ENCODE measurements around the gene LOXL4.

Gene LOXL4

DNA sequence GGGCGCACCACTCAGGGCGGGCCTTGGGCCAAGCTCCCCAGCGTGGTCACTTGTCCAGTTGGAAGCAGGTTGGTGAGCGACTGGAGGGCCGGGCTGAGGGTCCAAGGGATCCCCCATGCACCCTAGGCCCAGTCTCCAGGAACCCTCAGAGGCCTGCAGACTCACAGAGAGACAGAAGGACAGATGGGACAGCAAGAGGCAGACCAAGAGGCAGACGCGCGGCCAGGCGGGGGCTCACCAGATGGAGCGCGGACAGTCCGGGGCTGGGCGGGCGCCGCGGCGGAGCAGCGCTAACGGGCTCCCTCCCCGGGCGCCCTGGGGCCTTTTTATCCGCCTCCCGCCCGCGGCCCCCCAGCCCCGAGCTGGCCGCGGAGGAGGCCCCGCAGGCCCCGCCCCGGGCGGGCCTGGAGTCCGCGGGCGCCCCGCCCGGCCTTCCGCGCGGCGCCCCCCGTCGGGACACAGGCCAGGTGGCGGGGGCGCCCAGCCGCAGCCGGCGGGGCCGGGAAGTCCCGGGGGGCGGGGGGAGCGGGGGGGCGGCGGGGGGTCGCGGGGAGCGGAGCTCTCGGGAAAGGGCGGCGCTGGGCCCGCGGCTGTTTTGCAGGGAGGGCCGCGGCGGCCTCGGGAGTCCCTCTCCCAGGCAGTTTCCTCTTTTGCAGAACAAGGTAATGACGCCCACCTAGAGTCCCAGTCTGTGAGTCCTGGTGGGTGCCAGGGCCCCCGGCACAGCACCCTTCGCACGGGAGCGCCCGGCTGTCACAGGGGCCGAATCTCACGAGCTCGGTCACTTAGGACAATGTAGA lies at the start of gene LOXL4:
Gene LOXL4, minus strand, starts transcription at position 301 of the 800 bp plus-strand sequence. CDS start 5,175 bp downstream, outside the sequence.
- DNase-seq (ENCODE audit: low read depth in 2 of 2), result no peak

DNA sequence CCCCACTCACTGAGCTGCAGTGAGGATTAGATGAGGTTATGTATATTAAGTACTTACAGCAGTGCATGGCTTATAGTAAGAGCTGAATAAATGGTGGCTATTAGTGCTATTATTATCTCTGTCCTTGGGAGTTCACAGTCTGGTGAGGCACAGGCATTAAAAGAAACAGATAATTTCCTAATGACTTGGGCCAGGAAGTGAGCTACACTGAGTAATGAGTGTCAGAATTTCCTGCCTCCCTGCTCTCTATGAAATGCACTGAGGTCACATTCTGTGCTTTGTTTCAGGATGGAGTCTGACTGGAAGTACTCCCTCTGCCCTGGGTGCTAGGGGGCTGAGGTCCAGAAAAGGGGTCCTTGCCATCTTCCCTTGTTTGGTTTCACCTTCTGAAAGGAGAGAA lies 48.7 kb upstream of the LOXL4 start:
- DNase-seq (ENCODE audit: low read depth in 2 of 2), result no peak

DNA sequence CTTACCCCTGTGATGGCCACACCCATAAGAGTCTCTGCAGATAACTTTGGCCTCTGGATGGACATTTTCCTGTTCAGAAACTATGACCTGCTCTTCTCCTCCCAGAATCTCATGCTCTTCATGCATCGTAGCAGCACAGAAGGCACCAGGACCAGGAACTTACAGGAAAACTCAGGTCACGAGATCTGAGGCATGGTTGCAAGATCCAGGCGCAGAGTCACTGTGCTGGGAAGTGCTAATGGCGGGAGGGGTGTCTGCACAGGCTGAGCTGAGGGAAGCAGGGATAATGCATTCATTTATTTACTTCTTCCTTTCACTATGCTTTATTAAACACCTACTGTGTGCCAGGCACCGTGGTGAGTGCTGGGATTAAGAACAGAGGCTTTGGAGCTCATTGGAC lies 48.2 kb upstream of the LOXL4 start:
- no peak for DNase-seq (ENCODE audit: low read depth in 2 of 2)

DNA sequence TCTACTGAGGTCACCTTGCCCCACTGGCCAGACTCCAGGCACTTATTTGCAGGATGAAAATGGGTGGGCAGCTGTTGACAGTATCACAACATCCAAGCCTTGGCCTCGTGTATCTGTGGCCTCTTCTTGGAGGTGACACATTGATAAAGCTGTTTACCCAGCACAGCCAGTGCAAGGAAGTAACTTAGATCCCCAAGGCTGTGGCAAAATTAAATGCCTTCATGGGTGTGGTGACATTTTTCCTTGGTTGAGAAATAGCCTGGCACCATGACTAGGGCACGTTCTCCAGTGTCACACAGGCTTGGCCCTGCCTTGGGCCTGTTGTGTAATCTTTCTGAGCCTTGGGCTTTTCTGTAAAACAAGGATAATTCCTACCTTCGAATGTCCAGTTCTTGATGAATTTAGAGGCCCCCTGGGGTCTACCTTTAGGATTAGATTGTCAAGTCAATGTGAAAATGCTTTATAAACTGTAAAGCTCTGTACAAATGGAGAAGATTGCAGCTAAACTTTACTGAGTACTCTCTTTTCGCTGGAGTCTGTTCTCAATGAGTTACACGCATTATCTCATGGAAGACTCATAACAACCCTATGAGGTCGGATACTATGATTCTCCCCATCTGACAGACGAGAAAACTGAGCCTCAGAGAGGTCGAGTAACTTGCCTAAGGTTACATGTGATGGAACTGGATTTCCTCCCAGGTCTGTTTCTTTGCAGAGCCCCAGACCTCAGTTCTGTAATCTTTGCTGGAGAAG lies 46.7 kb upstream of the LOXL4 start:
- no peak for DNase-seq (ENCODE audit: low read depth in 2 of 2)

DNA sequence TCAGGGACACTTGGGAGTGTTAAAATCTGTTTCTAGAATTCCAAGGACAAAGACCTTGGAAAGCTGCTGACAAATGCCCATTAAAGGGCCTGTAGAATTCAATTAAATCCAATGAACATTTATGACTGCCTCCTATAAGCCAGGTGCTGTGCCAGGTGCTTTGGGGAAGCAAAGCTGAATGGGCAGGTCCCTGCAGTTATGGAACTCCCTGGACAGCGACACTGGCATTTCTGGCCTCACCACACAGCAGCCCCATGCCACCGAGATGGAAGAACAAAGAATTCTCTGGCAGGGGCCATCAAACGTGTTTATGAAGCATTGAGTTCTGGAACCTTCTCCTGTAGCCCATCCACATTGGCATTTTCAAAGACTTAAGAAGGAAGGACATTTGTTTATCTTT lies 45.6 kb upstream of the LOXL4 start:
- no peak for DNase-seq (ENCODE audit: low read depth in 2 of 2)

DNA sequence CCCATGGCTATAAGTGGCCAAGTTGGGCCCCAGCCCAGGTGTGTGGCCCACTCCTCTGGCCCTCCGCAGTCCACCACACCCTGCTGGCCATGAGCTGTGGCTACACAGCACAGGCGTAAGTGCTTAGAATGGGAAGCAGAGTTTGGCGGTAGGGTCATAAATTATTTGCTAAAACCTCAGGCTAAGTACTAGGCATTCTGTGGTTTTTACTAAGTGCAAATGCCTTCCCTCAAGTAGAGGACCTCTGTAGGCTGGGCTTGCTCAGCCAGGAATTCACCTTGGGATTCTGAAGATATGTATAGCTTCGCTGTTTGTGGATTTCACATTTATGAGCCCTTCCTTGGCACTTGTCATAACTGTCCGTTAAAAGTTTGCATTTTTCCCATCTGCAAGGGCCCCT lies 44.8 kb upstream of the LOXL4 start:
- no peak for DNase-seq (ENCODE audit: low read depth in 2 of 2)

DNA sequence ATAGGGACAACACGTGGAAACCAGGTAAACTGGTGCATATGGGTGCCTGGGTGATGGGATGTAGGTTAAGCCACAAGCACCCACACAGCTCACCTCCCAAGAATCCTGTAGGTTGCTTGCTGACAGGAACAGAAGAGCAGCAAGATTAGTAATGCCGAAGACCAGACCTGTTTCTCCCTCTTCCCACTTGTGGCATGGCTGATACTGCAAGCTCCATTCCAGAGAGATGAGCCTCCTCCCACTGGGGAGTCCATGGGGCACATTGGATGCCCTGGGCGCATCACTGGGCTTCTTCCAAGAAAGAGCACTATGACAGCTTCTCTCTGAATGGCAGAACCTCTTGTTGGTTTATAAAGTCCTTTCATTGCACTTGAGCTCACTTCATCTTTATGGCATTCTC lies 44.4 kb upstream of the LOXL4 start:
- DNase-seq (ENCODE audit: low read depth in 2 of 2), result no peak

DNA sequence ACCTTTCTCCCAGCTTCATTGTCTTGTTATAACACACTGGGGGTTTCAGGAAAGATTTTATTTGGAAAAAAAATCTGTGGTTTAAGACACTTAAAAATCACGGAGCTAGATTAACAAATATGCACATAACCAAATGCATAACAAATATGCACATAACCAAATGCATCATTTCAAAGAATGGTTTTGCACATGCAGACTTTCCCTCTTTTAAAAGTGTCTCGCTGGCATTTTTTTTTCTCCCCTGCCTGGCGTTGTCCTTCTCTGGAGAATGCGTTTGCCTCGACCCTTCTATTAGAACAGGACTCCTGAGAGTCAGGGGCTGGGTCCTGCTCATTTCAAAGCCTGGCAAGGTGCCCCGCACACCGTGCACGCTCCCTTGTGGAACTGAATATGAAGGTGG lies 42.7 kb upstream of the LOXL4 start:
- no peak for DNase-seq (ENCODE audit: low read depth in 2 of 2)

DNA sequence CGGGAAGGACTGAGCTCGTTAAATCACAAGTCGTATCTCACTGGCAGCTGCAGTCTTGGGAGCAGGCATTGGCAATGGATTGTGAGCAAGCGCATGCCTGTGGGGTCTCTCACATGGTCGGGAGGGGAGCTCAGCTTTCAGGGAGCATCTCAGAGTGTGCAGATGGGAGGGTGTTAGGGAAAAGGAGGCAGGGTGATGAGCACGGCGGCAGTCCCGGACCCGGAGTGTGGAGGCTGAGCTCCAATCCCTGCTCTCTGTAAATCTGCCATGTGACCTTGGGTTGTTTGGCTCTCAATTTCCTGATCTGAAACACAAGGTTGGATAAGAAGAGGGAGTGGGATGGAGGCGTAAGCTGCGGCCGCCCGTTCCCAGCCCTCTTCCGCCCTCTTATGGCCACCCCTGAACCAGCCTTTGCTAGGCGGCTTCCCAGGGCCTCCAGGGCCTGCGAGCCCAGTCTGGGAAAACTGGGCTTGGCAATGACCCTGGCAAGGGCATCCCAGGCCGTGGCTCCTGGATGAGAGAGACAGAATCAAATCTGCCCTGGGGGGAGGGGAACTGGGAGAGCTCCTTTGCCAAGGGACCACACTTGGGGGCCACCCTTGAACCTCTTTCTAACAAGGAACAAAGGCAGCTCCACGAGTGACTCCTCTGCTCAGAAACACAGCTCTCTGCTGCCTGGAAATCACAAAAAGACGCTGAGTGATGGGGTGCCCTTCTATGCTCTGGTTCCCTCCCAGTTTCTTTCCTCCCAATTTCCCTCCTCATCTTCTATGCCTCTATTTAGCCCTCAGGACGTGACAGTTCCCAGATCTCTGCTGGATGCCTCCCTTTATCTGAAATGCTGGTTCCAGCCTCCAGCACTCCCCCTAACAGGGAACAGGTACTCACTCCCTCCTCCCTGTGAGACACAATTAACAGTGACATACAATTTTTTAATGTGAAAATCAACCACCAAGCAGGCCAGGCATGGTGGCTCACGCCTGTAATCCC lies 41.7 kb upstream of the LOXL4 start:
- peak; percentile 5 to 7 for DNase-seq (ENCODE audit: low read depth in 2 of 2)

DNA sequence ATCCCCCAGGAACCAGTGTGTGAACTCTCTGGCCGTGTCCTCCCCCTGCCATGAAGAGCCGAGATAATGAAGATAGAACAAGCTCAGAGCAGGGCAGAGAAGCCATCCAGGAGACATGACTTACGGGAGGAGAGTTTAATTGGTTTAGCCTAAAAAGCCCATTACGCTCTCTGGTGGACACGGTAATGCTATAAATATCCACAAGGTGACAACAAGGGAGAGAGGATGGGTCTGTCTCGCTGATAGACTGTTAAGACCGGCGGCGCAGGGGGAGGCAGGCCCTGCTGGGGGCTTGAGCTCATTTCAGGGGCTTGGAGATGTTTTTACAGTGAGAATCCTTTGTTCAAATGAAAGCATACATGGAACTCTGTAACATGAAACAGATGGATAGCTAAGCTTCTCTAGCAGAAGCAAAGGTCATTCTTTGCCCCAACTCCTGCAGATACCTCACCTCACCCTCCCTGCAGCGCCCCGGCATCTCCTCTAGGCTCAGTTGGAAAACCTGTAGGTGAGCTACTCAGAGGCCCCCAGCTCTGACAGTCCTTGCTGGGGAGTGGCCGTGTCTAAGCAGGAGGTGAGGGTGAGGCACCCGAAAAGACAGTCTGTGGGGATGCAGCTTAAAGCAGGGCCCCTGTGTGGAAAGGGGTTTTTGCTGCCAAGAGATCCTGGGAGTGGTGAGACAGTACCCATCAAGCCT lies 40.8 kb upstream of the LOXL4 start:
- DNase-seq (ENCODE audit: low read depth in 2 of 2), result no peak

DNA sequence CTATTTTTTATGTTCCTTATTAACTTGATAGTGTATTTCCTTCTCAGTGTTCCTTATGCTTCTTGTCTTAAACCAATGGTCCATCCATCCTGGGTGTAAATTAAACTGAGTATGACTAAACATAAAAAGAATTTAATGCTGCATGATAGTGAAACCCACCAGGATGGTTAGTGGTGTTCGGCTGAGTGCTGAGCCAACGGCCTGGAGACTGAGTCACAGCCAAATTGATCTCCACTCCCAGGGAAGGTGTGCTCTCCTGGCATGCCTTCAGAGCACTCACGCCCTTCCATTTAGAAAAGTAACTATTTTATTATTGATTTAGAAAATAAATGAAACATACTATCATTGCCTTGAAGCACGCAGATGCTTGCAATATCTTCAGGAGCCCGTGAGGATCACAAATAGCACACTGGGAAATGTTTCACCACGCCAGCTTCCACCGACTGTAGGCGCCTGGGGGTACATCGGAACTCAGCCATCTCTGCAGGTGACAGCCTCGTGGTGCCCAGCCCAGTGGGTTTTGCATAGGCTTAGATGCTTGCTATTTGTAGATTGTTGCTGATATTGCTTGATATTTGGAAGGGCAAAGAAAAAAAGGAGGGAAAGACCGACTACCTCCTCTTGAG lies 40.0 kb upstream of the LOXL4 start:
- no peak for DNase-seq (ENCODE audit: low read depth in 2 of 2)

DNA sequence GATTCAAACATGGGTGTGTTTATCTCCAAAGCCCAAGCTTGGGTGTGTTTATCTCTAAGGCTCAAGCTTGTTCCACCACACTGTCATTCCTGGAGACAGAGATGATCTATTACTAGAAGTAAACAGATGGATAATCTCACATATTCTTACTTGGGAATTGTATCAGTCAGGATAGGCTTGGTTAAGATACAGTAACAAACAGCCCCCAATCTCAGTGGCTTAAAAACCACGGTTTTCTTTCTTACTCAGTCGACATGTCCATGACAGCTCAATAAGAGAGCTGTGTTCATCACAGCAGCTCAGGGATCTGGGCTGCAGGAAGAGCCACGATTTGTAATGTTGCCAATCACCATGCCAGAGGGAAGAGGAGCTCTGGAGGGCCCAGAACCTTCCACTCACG lies 38.5 kb upstream of the LOXL4 start:
- no peak for DNase-seq (ENCODE audit: low read depth in 2 of 2)

DNA sequence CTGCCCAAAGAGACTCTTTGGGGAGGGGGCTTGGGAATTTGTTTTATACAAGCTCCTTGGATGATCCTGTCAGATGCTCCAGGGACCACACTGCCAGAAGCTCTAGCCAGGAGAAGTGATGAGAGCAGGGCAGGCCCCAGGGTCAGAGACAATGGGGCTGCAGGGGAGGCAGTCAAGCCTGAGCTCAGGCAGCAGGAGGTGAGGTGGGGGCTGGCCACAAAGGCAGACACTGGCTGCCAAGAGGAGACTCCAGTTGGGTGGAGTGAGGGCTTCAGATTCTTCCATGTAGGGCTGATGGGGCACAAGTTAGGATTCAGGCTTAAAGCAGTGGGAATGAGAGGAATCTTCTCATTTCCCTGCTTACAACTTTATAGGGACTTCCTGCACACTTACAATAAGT lies 35.6 kb upstream of the LOXL4 start:
- no peak for DNase-seq (ENCODE audit: low read depth in 2 of 2)

DNA sequence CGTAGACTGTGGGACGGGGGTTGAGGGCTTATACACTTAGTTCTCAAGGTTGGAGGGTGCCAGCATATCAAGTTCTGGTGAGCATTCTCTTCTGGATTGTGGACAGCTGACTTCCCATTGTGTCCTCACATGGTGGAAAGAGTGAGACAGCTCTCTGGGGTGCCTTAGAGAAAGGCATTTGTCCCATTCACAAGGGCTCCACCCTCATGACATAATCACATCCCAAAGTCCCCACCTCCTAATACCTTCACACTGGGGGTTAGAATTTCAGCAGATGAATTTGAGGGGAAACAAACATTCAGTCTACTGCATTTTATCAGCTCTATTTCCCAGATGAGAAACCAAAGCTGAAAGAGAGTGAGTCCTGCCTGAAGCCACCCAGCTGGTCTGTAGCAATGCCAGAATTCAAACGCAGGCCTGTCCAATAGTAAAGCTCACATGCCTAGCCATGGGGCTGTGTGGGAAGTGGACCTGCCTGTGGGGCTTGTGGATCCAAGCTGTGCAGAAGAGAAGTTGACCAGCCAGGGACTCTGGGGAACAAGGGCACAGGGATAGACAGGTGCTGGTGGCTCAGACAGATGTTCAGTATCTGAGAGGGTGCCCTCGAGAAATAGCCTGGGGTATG lies 34.9 kb upstream of the LOXL4 start:
- no peak for DNase-seq (ENCODE audit: low read depth in 2 of 2)

DNA sequence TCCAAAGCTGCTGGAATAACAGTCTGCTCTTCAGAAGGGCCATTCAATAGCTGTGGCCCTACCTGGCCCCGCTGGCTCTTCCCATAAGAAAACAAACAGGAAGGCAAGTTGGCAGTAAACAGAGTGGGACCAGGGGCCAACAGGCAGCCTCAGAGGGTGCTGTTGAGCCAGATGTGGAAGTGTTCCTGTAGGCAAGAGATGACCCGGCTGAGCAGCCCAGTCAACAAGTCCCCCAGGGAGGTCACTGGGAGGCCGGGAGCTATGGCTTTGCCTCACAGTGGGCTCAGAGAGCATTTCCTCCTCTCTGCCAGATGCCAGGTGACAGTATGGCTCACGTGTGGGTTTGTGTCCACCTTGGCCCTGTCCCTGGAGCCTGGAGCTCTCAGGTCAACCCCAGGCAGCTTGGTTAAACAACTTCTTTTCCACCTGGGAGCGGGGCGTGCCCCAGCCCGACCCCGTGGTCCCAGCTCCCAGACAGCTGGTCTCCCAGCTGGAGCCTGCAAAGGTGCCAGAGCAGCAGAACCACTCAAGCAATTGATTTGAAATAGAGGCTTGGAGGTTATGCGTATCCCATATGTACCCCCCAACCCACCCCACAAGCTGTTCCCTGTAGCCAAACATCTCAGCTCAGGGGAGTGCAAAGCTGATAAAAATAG lies 33.8 kb upstream of the LOXL4 start:
- no peak for DNase-seq (ENCODE audit: low read depth in 2 of 2)

DNA sequence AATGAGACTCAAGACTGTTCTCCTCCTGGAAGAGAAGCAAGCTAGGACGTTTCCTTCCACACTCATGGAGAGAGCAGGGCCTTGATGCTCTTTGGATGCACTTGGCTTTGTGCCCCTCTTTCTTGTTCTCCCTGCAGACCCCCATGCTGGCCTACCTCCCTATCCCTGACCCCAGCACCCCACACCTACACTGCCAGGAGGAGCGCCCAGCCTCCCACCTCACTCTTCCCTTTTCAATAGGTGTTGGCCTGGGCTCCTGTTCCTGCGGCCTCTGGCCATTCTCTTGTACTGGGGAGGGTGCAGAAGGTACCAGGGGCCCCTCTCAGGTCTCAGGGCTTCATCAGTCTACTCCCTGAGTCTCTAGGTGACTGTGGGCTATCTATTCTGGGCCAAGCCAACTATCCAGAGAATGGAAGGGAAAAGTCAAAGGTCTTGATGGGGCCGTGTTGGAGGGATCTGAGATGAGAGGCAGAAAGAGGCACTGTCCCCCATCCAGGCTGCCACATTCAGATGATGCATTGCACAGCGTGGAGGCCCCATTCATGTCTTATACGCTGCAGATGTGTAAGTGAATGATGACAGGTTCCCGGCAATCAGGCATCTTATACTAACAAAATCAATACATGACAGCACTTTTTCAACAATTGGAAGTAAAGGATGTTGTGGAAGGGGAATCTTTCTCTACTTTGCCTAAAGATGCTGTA lies 32.7 kb upstream of the LOXL4 start:
- no peak for DNase-seq (ENCODE audit: low read depth in 2 of 2)

DNA sequence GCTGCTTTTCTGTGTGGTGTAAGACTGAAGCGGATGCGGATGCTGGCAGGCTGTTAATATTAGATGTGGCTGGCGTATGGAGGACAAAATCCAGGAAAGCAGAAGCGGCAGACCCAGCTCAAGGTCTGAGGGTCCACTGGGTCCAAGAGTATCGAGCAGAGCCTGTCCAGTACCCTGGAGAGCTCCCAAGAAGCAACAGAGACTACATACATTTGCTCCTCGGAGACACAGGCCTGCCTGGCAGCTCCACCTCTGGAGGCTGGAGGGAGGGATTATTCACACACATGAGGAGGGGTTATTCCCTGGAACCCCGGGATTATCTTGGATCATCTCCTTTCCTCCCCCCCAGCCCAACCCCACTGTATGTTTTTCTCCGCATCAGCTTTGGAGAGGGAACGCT lies 31.3 kb upstream of the LOXL4 start:
- no peak for DNase-seq (ENCODE audit: low read depth in 2 of 2)

DNA sequence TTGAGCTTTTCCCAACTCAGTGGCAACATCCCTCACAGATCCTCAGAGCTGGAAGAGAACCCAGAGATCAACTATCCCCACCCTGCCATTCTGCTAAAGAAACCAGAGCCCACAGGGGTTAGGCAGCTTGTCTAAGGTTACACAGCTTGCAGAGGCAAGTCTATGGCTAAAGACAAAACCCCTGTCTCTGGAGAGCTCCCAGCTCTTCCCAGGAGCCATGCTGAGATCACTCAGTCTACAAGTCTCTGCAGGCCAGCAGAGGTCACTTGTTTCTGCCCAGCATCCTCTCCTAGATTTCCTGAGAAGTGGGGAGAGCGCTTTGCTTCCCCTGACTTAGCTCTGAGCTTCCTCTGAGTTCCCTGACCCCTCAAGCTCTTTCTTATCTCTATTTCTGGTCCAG lies 28.5 kb upstream of the LOXL4 start:
- DNase-seq (ENCODE audit: low read depth in 2 of 2), result no peak

DNA sequence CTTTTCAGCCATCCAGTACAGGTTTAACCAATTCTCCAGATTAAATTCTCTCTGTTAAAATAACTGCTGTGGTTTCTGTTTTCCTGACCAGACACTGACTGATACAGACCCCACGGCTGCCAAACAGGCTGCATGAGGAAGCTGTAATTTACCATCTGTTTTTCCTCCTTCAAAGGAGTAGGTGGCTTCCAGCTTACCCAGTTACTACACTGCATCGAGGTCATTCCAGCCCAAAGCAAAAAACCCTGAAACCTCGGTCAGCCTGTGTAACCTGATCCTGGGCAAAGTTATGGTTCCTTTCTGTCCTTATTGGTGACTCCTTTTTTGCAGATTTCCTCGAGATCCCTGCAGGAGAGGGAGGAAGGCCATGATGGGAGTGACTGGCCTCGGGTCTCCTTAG lies 27.9 kb upstream of the LOXL4 start:
- no peak for DNase-seq (ENCODE audit: low read depth in 2 of 2)

Data from stimulated activated CD4-positive, alpha-beta T cell treated with anti-CD3 and anti-CD28 coated beads, Interleukin-4, amount 100 ng/mL, for 48 hours (primary cell).